Measurements from ENCODE around the gene PANX1.

The PANX1 gene

DNA sequence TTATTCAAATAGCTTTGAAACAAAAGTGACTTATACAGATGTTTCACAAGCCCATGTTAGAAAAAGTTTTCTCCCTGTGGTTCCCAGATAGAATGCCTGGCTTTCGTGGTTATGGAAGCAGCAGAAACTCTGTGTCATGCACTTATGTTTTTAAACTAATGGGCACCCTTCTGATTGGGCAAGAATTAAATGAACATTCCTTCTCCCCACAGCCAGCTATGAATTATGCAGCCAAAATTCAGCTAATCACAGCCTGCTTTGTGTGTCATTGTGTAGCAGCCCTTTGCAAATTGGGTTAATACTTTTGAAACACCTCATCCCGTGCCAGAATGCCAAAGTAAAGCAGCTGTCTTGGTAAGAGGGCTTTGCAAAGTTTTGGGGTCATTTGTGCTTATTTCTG is 46.9 kb downstream of the PANX1 start:
- TF ChIP-seq, protein P1, sequence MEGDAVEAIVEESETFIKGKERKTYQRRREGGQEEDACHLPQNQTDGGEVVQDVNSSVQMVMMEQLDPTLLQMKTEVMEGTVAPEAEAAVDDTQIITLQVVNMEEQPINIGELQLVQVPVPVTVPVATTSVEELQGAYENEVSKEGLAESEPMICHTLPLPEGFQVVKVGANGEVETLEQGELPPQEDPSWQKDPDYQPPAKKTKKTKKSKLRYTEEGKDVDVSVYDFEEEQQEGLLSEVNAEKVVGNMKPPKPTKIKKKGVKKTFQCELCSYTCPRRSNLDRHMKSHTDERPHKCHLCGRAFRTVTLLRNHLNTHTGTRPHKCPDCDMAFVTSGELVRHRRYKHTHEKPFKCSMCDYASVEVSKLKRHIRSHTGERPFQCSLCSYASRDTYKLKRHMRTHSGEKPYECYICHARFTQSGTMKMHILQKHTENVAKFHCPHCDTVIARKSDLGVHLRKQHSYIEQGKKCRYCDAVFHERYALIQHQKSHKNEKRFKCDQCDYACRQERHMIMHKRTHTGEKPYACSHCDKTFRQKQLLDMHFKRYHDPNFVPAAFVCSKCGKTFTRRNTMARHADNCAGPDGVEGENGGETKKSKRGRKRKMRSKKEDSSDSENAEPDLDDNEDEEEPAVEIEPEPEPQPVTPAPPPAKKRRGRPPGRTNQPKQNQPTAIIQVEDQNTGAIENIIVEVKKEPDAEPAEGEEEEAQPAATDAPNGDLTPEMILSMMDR (IDR thresholded peaks at IDR 0.05; ENCODE audit: borderline replicate concordance, insufficient read depth, low read depth, low read length), result no peak
- no peak overlapping the region for H3K4me3 ChIP-seq (ENCODE audit: low read depth, low read length)

DNA sequence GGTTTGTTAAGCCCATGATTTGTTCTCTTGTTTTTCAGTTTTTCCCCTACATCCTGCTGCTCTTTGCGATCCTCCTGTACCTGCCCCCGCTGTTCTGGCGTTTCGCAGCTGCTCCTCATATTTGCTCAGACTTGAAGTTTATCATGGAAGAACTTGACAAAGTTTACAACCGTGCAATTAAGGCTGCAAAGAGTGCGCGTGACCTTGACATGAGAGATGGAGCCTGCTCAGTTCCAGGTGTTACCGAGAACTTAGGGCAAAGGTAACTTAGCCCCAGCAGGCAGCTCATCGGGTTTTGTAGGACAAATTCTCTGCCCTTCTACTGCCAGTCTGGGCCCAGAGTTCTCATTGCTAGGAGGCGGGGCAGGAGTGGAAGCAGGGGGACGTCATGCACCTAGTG is 49.7 kb downstream of the PANX1 start:
- TF ChIP-seq, protein P1 (IDR thresholded peaks at IDR 0.05; ENCODE audit: borderline replicate concordance, insufficient read depth, low read depth, low read length), result no peak
- no peak overlapping the region for H3K4me3 ChIP-seq (ENCODE audit: low read depth, low read length)

DNA sequence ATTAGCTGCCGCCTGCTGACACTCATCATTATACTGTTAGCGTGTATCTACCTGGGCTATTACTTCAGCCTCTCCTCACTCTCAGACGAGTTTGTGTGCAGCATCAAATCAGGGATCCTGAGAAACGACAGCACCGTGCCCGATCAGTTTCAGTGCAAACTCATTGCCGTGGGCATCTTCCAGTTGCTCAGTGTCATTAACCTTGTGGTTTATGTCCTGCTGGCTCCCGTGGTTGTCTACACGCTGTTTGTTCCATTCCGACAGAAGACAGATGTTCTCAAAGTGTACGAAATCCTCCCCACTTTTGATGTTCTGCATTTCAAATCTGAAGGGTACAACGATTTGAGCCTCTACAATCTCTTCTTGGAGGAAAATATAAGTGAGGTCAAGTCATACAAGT is 51.1 kb downstream of the PANX1 start:
- H3K4me3 ChIP-seq (ENCODE audit: low read depth, low read length), result no peak overlapping the region
- TF ChIP-seq, protein P1 (IDR thresholded peaks at IDR 0.05; ENCODE audit: borderline replicate concordance, insufficient read depth, low read depth, low read length), result no peak

DNA sequence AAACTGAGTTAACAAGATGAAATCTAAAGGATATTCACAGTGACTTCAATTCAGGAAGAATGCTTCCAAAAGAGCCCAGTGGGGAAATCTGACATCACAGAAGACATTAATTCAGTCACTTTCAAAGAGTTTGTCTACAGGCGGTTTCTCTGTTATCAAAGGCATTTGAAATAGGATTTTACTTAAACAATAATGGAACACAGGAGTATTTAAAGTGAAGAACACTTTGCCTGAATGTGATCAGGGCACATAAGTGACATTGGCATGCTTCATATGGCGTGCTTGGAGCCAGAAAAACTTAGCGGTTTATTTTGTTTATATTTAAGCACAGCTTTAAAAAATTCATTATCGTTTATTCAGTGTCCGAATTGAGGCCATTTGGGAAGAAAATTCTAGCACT is 52.9 kb downstream of the PANX1 start:
- H3K4me3 ChIP-seq (ENCODE audit: low read depth, low read length), result no peak overlapping the region
- TF ChIP-seq, protein P1 (IDR thresholded peaks at IDR 0.05; ENCODE audit: borderline replicate concordance, insufficient read depth, low read depth, low read length), result no peak

DNA sequence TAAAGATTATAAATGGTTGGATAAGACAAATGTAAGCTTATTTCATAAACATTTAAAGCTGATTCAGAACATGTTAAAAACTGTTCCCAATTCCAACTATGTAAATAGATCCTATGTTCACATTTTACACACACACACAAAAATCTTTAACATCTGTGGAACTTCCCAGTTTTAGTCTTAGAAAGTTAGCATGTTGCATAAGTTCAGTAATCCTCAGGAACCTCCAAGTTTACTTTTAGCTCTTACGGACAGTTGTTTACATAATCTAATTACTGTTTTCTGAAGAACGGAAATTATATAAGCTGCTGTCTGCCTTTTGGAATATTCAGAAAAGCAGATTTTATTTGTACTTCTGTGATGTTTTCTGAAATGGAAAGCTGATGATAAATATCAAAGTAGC is 53.3 kb downstream of the PANX1 start:
- H3K4me3 ChIP-seq (ENCODE audit: low read depth, low read length), result no peak overlapping the region
- TF ChIP-seq, protein P1 (IDR thresholded peaks at IDR 0.05; ENCODE audit: borderline replicate concordance, insufficient read depth, low read depth, low read length), result no peak

DNA sequence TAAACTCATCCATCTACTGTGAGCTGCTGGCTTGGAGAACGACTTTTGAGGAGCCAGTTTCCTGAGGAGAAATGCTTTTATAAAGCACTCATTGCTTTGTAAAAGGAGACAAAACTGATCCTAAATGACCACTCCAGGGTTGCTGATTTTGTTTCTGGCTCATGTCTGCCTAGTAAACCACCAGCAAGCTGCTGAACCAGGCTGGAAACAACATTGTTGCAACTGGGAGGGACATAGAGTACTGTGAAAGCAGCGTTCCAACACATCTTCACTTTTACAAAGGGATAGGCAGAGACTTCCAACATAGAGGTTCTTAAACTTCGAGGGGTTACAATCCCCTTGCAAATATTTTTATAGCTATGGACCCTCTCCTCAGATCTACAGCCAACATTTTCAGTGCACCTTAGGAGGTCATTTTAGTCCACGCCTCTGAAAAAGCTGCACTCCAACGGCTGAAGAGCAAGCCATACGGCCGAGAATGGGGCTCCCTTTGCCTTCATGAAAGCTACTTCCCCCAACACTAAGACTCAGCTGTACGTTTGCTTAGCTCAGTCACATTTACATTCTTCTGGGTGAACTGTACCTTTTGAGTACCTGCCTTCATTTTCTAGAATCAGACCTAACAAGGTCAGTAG is 54.7 kb downstream of the PANX1 start:
- TF ChIP-seq, protein P1 (IDR thresholded peaks at IDR 0.05; ENCODE audit: borderline replicate concordance, insufficient read depth, low read depth, low read length), result no peak
- H3K4me3 ChIP-seq (ENCODE audit: low read depth, low read length), result no peak overlapping the region

DNA sequence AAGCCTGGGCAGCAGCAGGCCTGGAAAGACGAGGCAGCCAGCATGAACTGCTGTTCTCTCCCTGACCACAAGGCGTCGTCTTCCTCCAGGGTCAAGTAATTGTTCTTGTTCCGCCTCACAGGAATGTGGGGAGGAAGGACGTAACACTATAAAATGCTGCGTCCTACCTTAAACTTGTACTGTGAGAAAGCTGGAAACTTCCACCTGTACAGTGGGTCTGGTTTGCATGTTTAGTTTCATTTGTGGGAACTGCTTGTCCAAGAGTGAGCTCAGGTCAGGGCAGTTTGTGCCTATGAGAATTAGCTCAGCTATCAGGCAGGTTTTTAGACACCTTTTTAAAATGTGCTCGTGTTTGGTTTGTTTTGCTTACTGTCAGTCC is 55.2 kb downstream of the PANX1 start:
- H3K4me3 ChIP-seq (ENCODE audit: low read depth, low read length), result no peak overlapping the region
- TF ChIP-seq, protein P1 (IDR thresholded peaks at IDR 0.05; ENCODE audit: borderline replicate concordance, insufficient read depth, low read depth, low read length), result peak; percentile 78
